ENCODE data around the gene KLHL13. TPM values are rescaled to one million over a fixed set of nuclear protein-coding genes. Genes with fewer than 3 reads are reported as not detected.

KLHL13 gene
- total RNA-seq, 1 experiment from 2014 or later, result 4.2 TPM

GRCh38 chrX:117989512-117989911 is 127.1 kb downstream of the KLHL13 start:
- BruUV-seq (replicated peaks), result no TSS peak
- TF ChIP-seq FOSL1 (IDR thresholded peaks at IDR 0.05; ENCODE audit: low read depth) (no peak), MAX (IDR thresholded peaks at IDR 0.05) (no peak), EGR1 (IDR thresholded peaks at IDR 0.05; ENCODE audit: low read depth) (no peak), CBX3 (IDR thresholded peaks at IDR 0.05; ENCODE audit: low read depth) (no peak), POLR2A (IDR thresholded peaks at IDR 0.05; ENCODE audit: borderline replicate concordance, extremely low read depth, insufficient read depth, insufficient read length) (no peak), POLR2AphosphoS5 (IDR thresholded peaks at IDR 0.05; ENCODE audit: low read depth, low read length) (no peak)
- TF ChIP-seq, protein P1, sequence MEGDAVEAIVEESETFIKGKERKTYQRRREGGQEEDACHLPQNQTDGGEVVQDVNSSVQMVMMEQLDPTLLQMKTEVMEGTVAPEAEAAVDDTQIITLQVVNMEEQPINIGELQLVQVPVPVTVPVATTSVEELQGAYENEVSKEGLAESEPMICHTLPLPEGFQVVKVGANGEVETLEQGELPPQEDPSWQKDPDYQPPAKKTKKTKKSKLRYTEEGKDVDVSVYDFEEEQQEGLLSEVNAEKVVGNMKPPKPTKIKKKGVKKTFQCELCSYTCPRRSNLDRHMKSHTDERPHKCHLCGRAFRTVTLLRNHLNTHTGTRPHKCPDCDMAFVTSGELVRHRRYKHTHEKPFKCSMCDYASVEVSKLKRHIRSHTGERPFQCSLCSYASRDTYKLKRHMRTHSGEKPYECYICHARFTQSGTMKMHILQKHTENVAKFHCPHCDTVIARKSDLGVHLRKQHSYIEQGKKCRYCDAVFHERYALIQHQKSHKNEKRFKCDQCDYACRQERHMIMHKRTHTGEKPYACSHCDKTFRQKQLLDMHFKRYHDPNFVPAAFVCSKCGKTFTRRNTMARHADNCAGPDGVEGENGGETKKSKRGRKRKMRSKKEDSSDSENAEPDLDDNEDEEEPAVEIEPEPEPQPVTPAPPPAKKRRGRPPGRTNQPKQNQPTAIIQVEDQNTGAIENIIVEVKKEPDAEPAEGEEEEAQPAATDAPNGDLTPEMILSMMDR (IDR thresholded peaks at IDR 0.05 in 2 of 3, conservative IDR thresholded peaks at IDR 0.05 in 1 of 3; ENCODE audit: borderline replicate concordance in 1 of 3, insufficient read depth in 1 of 3, low read depth in 2 of 3, low read length in 2 of 3), result no peak
- CTCF ChIA-PET, result no interaction called here
- ATAC-seq, result no peak
- no peaks in the 10 kb centered on the region for H3K4me1 ChIP-seq (ENCODE audit: control insufficient read depth in 1 of 2, insufficient read depth in 2 of 2, low read length in 2 of 2)
- H3K27me3 ChIP-seq (ENCODE audit: insufficient read depth, low read length), result no peaks in the 10 kb centered on the region
- no peaks in the 10 kb centered on the region for H3K79me2 ChIP-seq (ENCODE audit: insufficient read depth, low read length)
- H3K4me3 ChIP-seq (replicated peaks in 1 of 2; ENCODE audit: low read depth in 1 of 2, low read length in 2 of 2), result no peak overlapping the region
- no peaks in the 10 kb centered on the region for H4K20me1 ChIP-seq (ENCODE audit: insufficient read depth)
- H3K9ac ChIP-seq (ENCODE audit: low read length), result no peak overlapping the region
- H3K27ac ChIP-seq (ENCODE audit: low read depth, low read length), result no peak overlapping the region
- POLR2A ChIA-PET, result no interaction called here
- H3K36me3 ChIP-seq (ENCODE audit: control insufficient read depth in 1 of 2, insufficient read depth in 2 of 2, low read length in 2 of 2), result no peaks in the 10 kb centered on the region
- no peak overlapping the region for H3K4me2 ChIP-seq (ENCODE audit: low read length)
- intact Hi-C loops (cut with micrococcal nuclease), result loop anchor here (5.0 kb wide), 1 partner anchor 1782 kb away; no protein-coding TSS in a partner anchor
- DNase-seq (ENCODE audit: low read depth, low spot score), result no peak
- no peaks in the 10 kb centered on the region for H3K9me3 ChIP-seq (ENCODE audit: control insufficient read depth in 1 of 2, insufficient read depth in 1 of 2, low read depth in 1 of 2, low read length in 2 of 2)
- RAD21 ChIA-PET (ENCODE audit: low non-redundant PET in 1 of 2, low total read pairs in 2 of 2, uncharacterized antibody in 2 of 2, unreplicated experiment in 2 of 2), result no interaction called here
- H3K9me2 ChIP-seq (ENCODE audit: insufficient read depth), result no peaks in the 10 kb centered on the region
- H2AFZ ChIP-seq (ENCODE audit: low read depth, low read length, poor library complexity, severe bottlenecking), result no peak overlapping the region

- no peak for ATAC-seq
- TF ChIP-seq POLR2AphosphoS5 (IDR thresholded peaks at IDR 0.05; ENCODE audit: low read depth, low read length) (no peak), POLR2A (IDR thresholded peaks at IDR 0.05; ENCODE audit: borderline replicate concordance, extremely low read depth, insufficient read depth, insufficient read length) (no peak), CBX3 (IDR thresholded peaks at IDR 0.05; ENCODE audit: low read depth) (no peak), MAX (IDR thresholded peaks at IDR 0.05) (no peak), SP1 (IDR thresholded peaks at IDR 0.05; ENCODE audit: low read depth) (no peak), SIN3A (IDR thresholded peaks at IDR 0.05; ENCODE audit: low read depth) (no peak), ZNF274 (IDR thresholded peaks at IDR 0.05; ENCODE audit: low read depth, low read length) (no peak), CEBPB (IDR thresholded peaks at IDR 0.05; ENCODE audit: low read depth) (no peak), EZH2 (IDR thresholded peaks at IDR 0.05) (no peak), ZFX (IDR thresholded peaks at IDR 0.05) (no peak), SRF (IDR thresholded peaks at IDR 0.05; ENCODE audit: low read depth) (no peak)
- TF ChIP-seq, protein P2, sequence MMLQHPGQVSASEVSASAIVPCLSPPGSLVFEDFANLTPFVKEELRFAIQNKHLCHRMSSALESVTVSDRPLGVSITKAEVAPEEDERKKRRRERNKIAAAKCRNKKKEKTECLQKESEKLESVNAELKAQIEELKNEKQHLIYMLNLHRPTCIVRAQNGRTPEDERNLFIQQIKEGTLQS (IDR thresholded peaks at IDR 0.05), result no peak
Observed at GRCh38 chrX:117987373-117987772, 129.2 kb downstream of the KLHL13 start.

More at GRCh38 chrX:117987373-117987772, 129.2 kb downstream of the KLHL13 start:
- Histone ChIP-seq H3K36me3 (ENCODE audit: control insufficient read depth in 1 of 2, insufficient read depth in 2 of 2, low read length in 2 of 2) (no peaks in the 10 kb centered on the region), H3K27ac (ENCODE audit: low read depth, low read length) (no peak overlapping the region), H3K4me3 (replicated peaks in 1 of 2; ENCODE audit: low read depth in 1 of 2, low read length in 2 of 2) (no peak overlapping the region), H3K9me3 (ENCODE audit: control insufficient read depth in 1 of 2, insufficient read depth in 1 of 2, low read depth in 1 of 2, low read length in 2 of 2) (no peaks in the 10 kb centered on the region), H3K4me1 (ENCODE audit: control insufficient read depth in 1 of 2, insufficient read depth in 2 of 2, low read length in 2 of 2) (no peaks in the 10 kb centered on the region), H3K79me2 (ENCODE audit: insufficient read depth, low read length) (no peaks in the 10 kb centered on the region), H3K9ac (ENCODE audit: low read length) (no peak overlapping the region), H3K9me2 (ENCODE audit: insufficient read depth) (no peaks in the 10 kb centered on the region), H3K4me2 (ENCODE audit: low read length) (no peak overlapping the region), H3K27me3 (ENCODE audit: insufficient read depth, low read length) (no peaks in the 10 kb centered on the region), H4K20me1 (ENCODE audit: insufficient read depth) (no peaks in the 10 kb centered on the region), H2AFZ (ENCODE audit: low read depth, low read length, poor library complexity, severe bottlenecking) (no peak overlapping the region)
- POLR2A ChIA-PET, result no interaction called here
- CTCF ChIA-PET, result no interaction called here
- no TSS peak for BruUV-seq (replicated peaks)
- no peak for DNase-seq (ENCODE audit: low read depth, low spot score)
- intact Hi-C loops (cut with micrococcal nuclease), result loop anchor here (5.0 kb wide), 1 partner anchor 1780 kb away; no protein-coding TSS in a partner anchor
- RAD21 ChIA-PET (ENCODE audit: low non-redundant PET in 1 of 2, low total read pairs in 2 of 2, uncharacterized antibody in 2 of 2, unreplicated experiment in 2 of 2), result no interaction called here

All from HCT116 (cell line).